Tibial nerve (tissue), 4 donors: ENCODE measurements around the gene NDUFAF2. TPM values are rescaled to one million over a fixed set of nuclear protein-coding genes. Genes with fewer than 3 reads are reported as not detected.
"Not testable (repeated sequence)": the region's sequence is repeated elsewhere in the genome, so short reads cannot be mapped to it uniquely, and the experiment has no call there.

Experiments used
- DNase-seq, 2 donors: peaks; one replicate each; pipeline ENCODE4 v3.0.0-alpha.2; 2019; ENCODE audit warnings: low spot score in 2 of 2
- H3K27ac ChIP-seq, 4 donors: fragments of 200-600 bp; sonication (generic) in 3 of 4; one replicate each; pipeline ENCODE4 v1.5.1; 2017 to 2019; ENCODE audit warnings: mild to moderate bottlenecking in 1 of 4
- H3K27me3 ChIP-seq, 2 donors: fragments of 200-600 bp; sonication (generic) in 1 of 2; one replicate each; pipeline versions ENCODE4 v1.5.1 to v1.6.0; 2017 to 2019
- H3K36me3 ChIP-seq, 3 donors: fragments of 200-600 bp; sonication (generic); one replicate each; pipeline ENCODE4 v1.5.1; 2018 to 2019
- H3K4me1 ChIP-seq, 4 donors: fragments of 200-600 bp; sonication (generic) in 3 of 4; one replicate each; pipeline ENCODE4 v1.5.1; 2017 to 2019
- H3K4me3 ChIP-seq, 4 donors: fragments of 200-600 bp; sonication (generic) in 3 of 4; one replicate each; pipeline ENCODE4 v1.5.1; 2017 to 2019; ENCODE audit warnings: mild to moderate bottlenecking in 1 of 4, moderate library complexity in 1 of 4
- H3K9me3 ChIP-seq, 4 donors: fragments of 200-600 bp; sonication (generic) in 3 of 4; one replicate each; pipeline ENCODE4 v1.5.1; 2017 to 2019
- EP300 ChIP-seq, 2 donors: sonication (generic); formaldehyde crosslinking; IDR thresholded peaks; one replicate each; pipeline ENCODE4 v1.6.1; 2017; ENCODE audit warnings: antibody characterized with exemption in 2 of 2, mild to moderate bottlenecking in 1 of 2
- POLR2A ChIP-seq, 2 donors: fragments of 450-650 bp; IDR thresholded peaks; one replicate each; pipeline ENCODE4 v1.6.1; 2017; ENCODE audit warnings: antibody characterized with exemption in 2 of 2, mild to moderate bottlenecking in 2 of 2, moderate library complexity in 2 of 2
- WGBS, 2 donors: methylation state at CpG; one replicate each; pipeline ENCODE4 v1.1.5; 2018; 5-methylcytosine and 5-hydroxymethylcytosine counted together
- total RNA-seq, 4 donors: library from RNA; depleted of rRNA; stranded (reverse); fragments of >200 nt; gene quantifications; one replicate each; pipeline ENCODE4 v1.1.0, GENCODE V29; 2016
- TF ChIP-seq, protein P1 (sequence below), 5 experiments: fragments of 200-600 bp in 3 of 5; fragments of 450-650 bp in 2 of 5; sonication (generic) in 3 of 5; IDR thresholded peaks; one replicate each; pipeline ENCODE4 v1.5.1; 2016 to 2019; ENCODE audit warnings: antibody characterized with exemption in 5 of 5, mild to moderate bottlenecking in 3 of 5, moderate library complexity in 2 of 5

Gene NDUFAF2
- total RNA-seq, 4 donors from 2014 or later, result 16.2 to 46.5 (median 24.2) TPM

DNA sequence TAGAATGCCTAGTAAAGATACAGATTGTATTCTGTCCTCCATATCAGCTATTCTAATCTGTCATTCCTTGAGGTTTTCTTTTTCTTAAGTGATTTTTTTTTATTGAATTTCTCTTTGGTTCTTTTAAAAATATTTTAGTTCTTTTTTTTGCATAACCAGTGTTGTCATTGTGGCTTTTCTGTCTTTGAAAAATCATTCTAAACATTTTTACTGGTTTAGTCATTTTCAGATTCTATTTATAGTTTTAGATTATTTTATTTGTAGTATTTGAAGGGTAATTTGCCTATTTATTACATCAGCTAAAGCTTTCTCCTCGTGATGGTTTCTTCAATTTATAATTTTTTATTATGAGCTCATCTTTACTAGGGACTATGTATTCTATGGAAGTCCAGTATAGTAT is 78.1 kb downstream of the NDUFAF2 start:
- TF ChIP-seq, protein P1, sequence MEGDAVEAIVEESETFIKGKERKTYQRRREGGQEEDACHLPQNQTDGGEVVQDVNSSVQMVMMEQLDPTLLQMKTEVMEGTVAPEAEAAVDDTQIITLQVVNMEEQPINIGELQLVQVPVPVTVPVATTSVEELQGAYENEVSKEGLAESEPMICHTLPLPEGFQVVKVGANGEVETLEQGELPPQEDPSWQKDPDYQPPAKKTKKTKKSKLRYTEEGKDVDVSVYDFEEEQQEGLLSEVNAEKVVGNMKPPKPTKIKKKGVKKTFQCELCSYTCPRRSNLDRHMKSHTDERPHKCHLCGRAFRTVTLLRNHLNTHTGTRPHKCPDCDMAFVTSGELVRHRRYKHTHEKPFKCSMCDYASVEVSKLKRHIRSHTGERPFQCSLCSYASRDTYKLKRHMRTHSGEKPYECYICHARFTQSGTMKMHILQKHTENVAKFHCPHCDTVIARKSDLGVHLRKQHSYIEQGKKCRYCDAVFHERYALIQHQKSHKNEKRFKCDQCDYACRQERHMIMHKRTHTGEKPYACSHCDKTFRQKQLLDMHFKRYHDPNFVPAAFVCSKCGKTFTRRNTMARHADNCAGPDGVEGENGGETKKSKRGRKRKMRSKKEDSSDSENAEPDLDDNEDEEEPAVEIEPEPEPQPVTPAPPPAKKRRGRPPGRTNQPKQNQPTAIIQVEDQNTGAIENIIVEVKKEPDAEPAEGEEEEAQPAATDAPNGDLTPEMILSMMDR (IDR thresholded peaks at IDR 0.05), result no peak
- no peak for TF ChIP-seq POLR2A (IDR thresholded peaks at IDR 0.05)
- no peak for TF ChIP-seq EP300 (IDR thresholded peaks at IDR 0.05)
- no peaks in the 10 kb centered on the region for H3K27me3 ChIP-seq
- no peaks in the 10 kb centered on the region for H3K36me3 ChIP-seq
- peaks cover 0 to 11% (median 0%) of the 10 kb centered on the region in 4 donors for H3K4me1 ChIP-seq
- 37 to 43% methylated on average over 1 of the region's 1 CpG for WGBS, 2 donors
- H3K27ac ChIP-seq, result no peak overlapping the region
- no peak for DNase-seq
- no peak overlapping the region for H3K4me3 ChIP-seq
- H3K9me3 ChIP-seq, result peaks cover 0 to 8% (median 0%) of the 10 kb centered on the region in 4 donors

DNA sequence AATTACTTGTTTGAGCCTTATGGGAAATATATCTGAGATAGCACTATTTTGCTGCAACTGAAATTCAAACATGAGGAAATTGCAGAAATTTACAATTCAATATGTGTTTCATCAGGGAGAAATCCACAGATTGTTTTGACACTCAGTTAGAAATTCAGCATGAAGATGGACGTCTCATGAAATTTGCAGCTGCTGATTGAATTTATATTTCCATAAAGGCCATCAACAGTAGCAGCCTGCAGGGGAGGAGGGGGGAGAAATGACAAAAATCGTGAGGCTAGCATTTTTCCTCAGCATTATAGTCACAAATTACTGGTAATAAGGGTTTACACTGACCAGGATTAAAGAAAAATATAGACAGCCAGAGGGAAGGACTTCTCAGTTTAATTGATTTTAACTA is 81.0 kb downstream of the NDUFAF2 start:
- H3K27me3 ChIP-seq, result no peaks in the 10 kb centered on the region
- H3K4me1 ChIP-seq, result no peaks in the 10 kb centered on the region
- WGBS, 2 donors, result 45 to 46% methylated on average over 2 of the region's 2 CpGs
- DNase-seq, result no peak
- peaks cover 0 to 8% (median 0%) of the 10 kb centered on the region in 4 donors for H3K9me3 ChIP-seq
- TF ChIP-seq EP300 (IDR thresholded peaks at IDR 0.05) (no peak), POLR2A (IDR thresholded peaks at IDR 0.05) (no peak)
- TF ChIP-seq, protein P1 (IDR thresholded peaks at IDR 0.05), result no peak
- no peak overlapping the region for H3K27ac ChIP-seq
- no peaks in the 10 kb centered on the region for H3K36me3 ChIP-seq
- H3K4me3 ChIP-seq, result no peak overlapping the region

DNA sequence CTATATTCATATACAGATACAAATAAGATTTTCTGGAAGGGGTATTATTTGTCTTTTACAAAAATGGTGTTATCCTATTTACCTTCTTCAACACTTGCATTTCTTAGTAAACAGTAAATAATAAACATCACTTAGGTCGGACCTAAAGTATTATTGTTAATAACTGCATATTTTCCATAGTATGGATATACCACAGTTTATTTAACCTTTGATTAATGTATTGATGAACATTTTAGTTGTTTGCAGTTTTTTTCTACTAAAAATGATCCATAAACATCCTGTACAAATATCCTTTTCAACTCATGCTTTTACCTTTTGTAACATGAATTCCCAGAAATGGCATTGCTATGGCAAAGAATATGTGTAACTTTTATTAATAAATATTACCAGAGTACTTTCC is 83.4 kb downstream of the NDUFAF2 start:
- Histone ChIP-seq H3K9me3 (no peaks in the 10 kb centered on the region), H3K27me3 (no peaks in the 10 kb centered on the region), H3K27ac (no peak overlapping the region), H3K4me3 (no peak overlapping the region), H3K4me1 (no peaks in the 10 kb centered on the region), H3K36me3 (no peaks in the 10 kb centered on the region)
- TF ChIP-seq, protein P1 (IDR thresholded peaks at IDR 0.05), result no peak
- no peak for TF ChIP-seq EP300 (IDR thresholded peaks at IDR 0.05)
- no peak for TF ChIP-seq POLR2A (IDR thresholded peaks at IDR 0.05)
- DNase-seq, result no peak
- WGBS, 2 donors, result 94 to 97% methylated on average over 1 of the region's 1 CpG

DNA sequence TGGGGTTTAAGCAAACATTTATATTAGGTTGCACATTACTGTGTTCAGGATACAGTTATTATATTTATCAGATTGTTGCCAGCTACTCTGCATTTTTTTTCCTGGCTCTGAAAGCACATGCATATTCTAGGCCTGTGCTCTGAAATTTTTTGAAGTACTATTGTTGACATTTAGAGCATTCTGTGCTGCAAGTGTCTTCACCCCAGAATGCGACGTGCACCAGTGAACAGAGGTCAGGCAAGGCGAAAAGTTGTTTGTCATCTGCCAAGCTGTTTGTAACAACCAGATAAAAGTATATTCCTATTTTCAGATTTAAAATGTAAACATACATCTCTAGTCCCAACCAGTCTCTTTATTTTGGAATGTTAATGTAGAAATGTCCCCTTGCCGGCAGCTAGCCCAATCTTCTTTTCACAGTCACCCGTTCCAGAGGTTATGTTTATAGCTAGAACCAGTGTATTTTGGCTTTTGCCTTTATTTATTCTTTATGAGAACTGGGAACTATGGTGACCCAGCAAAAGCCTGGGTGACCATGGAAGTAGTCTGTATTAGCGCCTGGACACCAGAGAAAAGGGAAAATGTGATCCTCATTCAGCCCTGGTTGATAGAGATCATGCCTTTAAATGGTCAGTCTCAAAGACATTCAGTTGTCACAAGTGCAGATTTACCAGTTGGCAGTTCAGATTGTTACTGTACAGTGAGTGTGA is 84.6 kb downstream of the NDUFAF2 start:
- no peak for TF ChIP-seq EP300 (IDR thresholded peaks at IDR 0.05)
- TF ChIP-seq POLR2A (IDR thresholded peaks at IDR 0.05), result no peak
- TF ChIP-seq, protein P1 (IDR thresholded peaks at IDR 0.05), result no peak
- H3K27me3 ChIP-seq, result no peaks in the 10 kb centered on the region
- 59 to 65% methylated on average over 6 of the region's 6 CpGs for WGBS, 2 donors
- DNase-seq, result no peak
- H3K9me3 ChIP-seq, result no peaks in the 10 kb centered on the region
- no peak overlapping the region for H3K27ac ChIP-seq
- no peaks in the 10 kb centered on the region for H3K36me3 ChIP-seq
- H3K4me3 ChIP-seq, result no peak overlapping the region
- H3K4me1 ChIP-seq, result no peaks in the 10 kb centered on the region

DNA sequence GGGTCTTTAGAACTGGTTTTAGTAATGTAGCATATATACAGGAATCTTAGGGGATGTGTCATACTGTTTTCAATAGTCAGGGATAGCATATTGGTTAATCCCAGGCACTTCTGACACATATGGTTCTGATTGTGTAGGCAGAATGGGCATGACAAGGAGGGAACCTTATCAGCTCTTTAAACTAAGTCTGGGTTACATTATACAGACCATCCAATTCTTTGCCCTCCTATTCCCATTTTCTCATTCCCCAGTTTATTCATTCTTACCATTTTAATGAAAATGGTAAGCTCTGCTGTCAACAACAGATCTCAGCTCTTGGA is 85.1 kb downstream of the NDUFAF2 start:
- H3K27ac ChIP-seq, result no peak overlapping the region
- TF ChIP-seq POLR2A (IDR thresholded peaks at IDR 0.05), result no peak
- TF ChIP-seq, protein P1 (IDR thresholded peaks at IDR 0.05), result no peak
- TF ChIP-seq EP300 (IDR thresholded peaks at IDR 0.05), result no peak
- no peaks in the 10 kb centered on the region for H3K27me3 ChIP-seq
- DNase-seq, result no peak
- H3K36me3 ChIP-seq, result no peaks in the 10 kb centered on the region
- H3K4me3 ChIP-seq, result no peak overlapping the region
- H3K9me3 ChIP-seq, result no peaks in the 10 kb centered on the region
- H3K4me1 ChIP-seq, result no peaks in the 10 kb centered on the region

DNA sequence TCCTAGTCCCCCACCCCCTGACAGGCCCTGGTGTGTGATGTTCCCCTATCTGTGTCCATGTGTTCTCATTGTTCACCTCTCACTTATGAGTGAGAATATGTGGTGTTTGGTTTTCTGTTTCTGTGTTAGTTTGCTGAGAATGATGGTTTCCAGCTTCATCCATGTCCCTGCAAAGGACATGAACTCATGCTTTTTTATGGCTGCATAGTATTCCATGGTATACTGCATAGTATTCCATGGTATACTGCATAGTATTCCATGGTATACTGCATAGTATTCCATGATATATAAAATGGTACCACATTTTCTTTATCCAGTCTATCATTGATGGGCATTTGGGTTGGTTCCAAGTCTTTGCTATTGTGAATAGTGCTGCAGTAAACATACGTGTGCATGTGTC is 86.3 kb downstream of the NDUFAF2 start:
- 91 to 93% methylated on average over 1 of the region's 1 CpG for WGBS, 2 donors
- H3K4me1 ChIP-seq, DNase-seq, H3K9me3 ChIP-seq, H3K36me3 ChIP-seq, H3K4me3 ChIP-seq, H3K27ac ChIP-seq, H3K27me3 ChIP-seq: not testable (repeated sequence)
